Activated B cell treated with CpG ODN at 0.5 μM for 24 hours (primary cell): ENCODE results near the gene DNM1. TPM values are rescaled to one million over a fixed set of nuclear protein-coding genes. Genes with fewer than 3 reads are reported as not detected.

ENCODE experiments used
- ATAC-seq: fragments of 200-7000 bp; cut with Tn5 transposase; one replicate; pipeline ENCODE4 v1.10.0; 2021; ENCODE audit warnings: low read depth, mild to moderate bottlenecking, moderate library complexity
- CTCF ChIA-PET: fragments of 350-600 bp; sonication (Branson Sonifier 250); formaldehyde crosslinking; loops from one replicate; lab custom pipeline; 2021; ENCODE audit warnings: antibody characterized with exemption; lab: Charles Lee
- POLR2A ChIA-PET: fragments of 350-600 bp; sonication (Branson Sonifier 250); formaldehyde crosslinking; loops from one replicate; lab custom pipeline; 2021; ENCODE audit warnings: antibody characterized with exemption; lab: Charles Lee
- DNase-seq: peaks from one replicate; pipeline ENCODE4 v3.0.0; 2022
- H3K27ac Mint-ChIP-seq: one replicate; pipeline ENCODE4 v1.8.0; 2020; ENCODE audit warnings: mixed read lengths
- H3K27me3 Mint-ChIP-seq: one replicate; pipeline ENCODE4 v1.8.0; 2021; ENCODE audit warnings: mixed read lengths
- H3K36me3 Mint-ChIP-seq: one replicate; pipeline ENCODE4 v1.8.0; 2021; ENCODE audit warnings: low read depth, mixed read lengths
- H3K4me1 Mint-ChIP-seq: one replicate; pipeline ENCODE4 v1.8.0; 2021; ENCODE audit warnings: mixed read lengths
- H3K4me3 Mint-ChIP-seq: one replicate; pipeline ENCODE4 v1.8.0; 2020; ENCODE audit warnings: mild to moderate bottlenecking, mixed read lengths
- H3K9me3 Mint-ChIP-seq: one replicate; pipeline ENCODE4 v1.8.0; 2020; ENCODE audit warnings: mixed read lengths
- intact Hi-C: fragments of 100-400 bp; cut with micrococcal nuclease; formaldehyde crosslinking; loops from one replicate; pipeline ENCODE4 v1.15.1; 2024
- total RNA-seq: library from RNA; stranded (reverse); gene quantifications from 2 replicates; pipeline ENCODE4 v1.2.3, GENCODE V29; 2022
- TF ChIP-seq, protein P1 (sequence below): fragments of 200-600 bp; IDR thresholded peaks from one replicate; pipeline ENCODE4 v1.8.0; 2022; ENCODE audit warnings: antibody characterized with exemption, mild to moderate bottlenecking

The DNM1 gene
- total RNA-seq, 1 donor from 2014 or later = 0.86 TPM

DNA sequence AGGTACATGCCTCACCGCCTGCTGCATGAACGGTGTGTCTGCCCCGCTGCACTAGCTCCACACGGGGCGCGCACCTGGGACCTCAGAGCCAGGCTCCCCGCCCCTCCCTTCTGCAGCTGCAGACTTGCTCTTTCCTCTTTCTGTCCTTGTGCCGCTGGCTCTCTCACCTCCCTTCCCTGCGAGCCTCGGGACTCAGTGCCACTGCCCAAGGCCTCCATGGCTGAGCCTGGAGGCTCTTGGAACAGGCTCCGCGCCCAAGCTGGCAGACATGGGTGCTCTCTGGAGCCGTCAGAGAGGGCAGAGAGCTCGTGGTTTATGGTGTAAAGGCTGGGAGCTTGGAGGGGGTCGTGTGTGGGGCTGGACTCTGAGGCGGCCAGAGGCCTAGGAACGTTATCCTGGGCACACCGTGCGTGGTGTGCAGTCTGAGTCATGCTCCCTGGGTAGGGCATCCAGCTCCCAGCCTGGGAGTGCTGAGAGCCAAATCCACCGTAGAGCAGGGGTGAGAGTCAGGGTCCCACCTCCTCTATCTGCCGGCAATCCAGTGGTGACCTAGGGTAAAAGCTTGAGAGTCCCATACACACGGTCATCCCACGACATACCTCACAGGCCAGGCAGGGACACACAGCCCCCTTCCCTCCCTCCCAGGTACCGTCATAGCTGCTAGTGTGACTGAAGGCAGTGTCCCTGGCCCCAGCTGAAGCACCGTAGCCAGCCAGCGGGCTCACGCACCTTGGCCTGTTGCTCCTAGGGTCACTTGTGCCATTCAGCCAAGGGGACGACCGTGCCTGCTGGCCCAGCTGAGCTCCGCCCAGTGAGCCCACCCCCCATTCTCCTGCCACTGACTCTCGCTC lies 50.2 kb downstream of the DNM1 start:
- ATAC-seq (no peak), DNase-seq (no peak)
- CTCF ChIA-PET = interaction anchor here (0.6 to 1.3 kb wide), 2 partner anchors 17 to 172 kb away, joined by 3 read pairs; no protein-coding TSS in a partner anchor
- TF ChIP-seq, protein P1, sequence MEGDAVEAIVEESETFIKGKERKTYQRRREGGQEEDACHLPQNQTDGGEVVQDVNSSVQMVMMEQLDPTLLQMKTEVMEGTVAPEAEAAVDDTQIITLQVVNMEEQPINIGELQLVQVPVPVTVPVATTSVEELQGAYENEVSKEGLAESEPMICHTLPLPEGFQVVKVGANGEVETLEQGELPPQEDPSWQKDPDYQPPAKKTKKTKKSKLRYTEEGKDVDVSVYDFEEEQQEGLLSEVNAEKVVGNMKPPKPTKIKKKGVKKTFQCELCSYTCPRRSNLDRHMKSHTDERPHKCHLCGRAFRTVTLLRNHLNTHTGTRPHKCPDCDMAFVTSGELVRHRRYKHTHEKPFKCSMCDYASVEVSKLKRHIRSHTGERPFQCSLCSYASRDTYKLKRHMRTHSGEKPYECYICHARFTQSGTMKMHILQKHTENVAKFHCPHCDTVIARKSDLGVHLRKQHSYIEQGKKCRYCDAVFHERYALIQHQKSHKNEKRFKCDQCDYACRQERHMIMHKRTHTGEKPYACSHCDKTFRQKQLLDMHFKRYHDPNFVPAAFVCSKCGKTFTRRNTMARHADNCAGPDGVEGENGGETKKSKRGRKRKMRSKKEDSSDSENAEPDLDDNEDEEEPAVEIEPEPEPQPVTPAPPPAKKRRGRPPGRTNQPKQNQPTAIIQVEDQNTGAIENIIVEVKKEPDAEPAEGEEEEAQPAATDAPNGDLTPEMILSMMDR = no peak
- peaks cover 13% of the 10 kb centered on the region for H3K36me3 Mint-ChIP-seq
- H3K4me1 Mint-ChIP-seq = peaks cover 25% of the 10 kb centered on the region
- H3K27ac Mint-ChIP-seq = no peak overlapping the region
- no peak overlapping the region for H3K4me3 Mint-ChIP-seq
- peaks cover 2% of the 10 kb centered on the region for H3K27me3 Mint-ChIP-seq
- POLR2A ChIA-PET = no interaction called here
- intact Hi-C loops = no loop called here
- H3K9me3 Mint-ChIP-seq = no peaks in the 10 kb centered on the region

DNA sequence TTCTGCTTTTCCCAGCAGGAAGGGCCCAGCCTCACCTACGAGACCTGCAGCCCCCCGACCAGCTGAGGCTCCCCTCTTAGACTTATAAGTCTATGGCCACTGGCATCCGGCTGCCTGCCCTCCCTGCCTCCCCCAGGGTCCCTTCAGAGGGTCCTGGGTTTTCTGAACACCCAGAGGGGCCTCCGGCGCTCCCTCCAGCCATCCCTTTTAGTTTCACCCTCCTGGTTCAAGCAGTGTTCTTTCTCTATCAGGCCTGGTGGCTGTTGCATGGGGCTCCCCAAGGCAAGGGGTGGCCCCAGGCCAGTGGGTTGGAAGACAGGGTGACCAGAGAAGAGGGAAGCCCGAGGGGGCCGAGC lies 50.8 kb downstream of the DNM1 start:
- peaks cover 16% of the 10 kb centered on the region for H3K36me3 Mint-ChIP-seq
- ChIA-PET CTCF (interaction anchor here (0.6 kb wide), 1 partner anchor 171 kb away, joined by 3 read pairs; no protein-coding TSS in a partner anchor), POLR2A (no interaction called here)
- peaks cover 25% of the 10 kb centered on the region for H3K4me1 Mint-ChIP-seq
- intact Hi-C loops = no loop called here
- H3K4me3 Mint-ChIP-seq = no peak overlapping the region
- ATAC-seq (no peak), DNase-seq (no peak)
- H3K27me3 Mint-ChIP-seq = peaks cover 2% of the 10 kb centered on the region
- H3K27ac Mint-ChIP-seq = no peak overlapping the region
- TF ChIP-seq, protein P1 = no peak
- H3K9me3 Mint-ChIP-seq = no peaks in the 10 kb centered on the region

DNA sequence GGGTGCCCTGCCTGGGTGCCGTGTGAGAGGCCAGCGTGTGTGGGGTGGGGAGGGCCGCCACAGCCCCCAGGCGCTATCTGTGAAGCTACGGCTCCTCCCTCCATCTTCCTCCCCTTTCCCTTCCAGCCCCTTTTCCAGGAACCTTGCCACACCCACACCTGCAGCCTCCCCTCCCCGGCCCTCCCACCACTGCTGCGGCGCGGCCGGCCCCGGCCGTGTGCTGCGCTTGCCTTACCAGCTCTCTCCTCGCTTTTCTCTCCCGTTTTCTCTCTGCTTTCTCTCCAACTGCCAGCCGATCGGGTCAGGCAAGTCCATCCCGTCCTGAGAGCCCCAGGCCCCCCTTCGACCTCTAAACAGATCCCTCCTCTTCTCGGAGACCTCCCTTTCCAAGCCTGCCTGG lies 51.2 kb downstream of the DNM1 start:
- H3K36me3 Mint-ChIP-seq = peaks cover 20% of the 10 kb centered on the region
- no peak for DNase-seq
- peaks cover 2% of the 10 kb centered on the region for H3K27me3 Mint-ChIP-seq
- ChIA-PET CTCF (interaction anchor here (0.6 kb wide), 1 partner anchor 171 kb away, joined by 3 read pairs; no protein-coding TSS in a partner anchor), POLR2A (no interaction called here)
- H3K4me1 Mint-ChIP-seq = peaks cover 25% of the 10 kb centered on the region
- no peak overlapping the region for H3K27ac Mint-ChIP-seq
- H3K4me3 Mint-ChIP-seq = no peak overlapping the region
- TF ChIP-seq, protein P1 = no peak
- intact Hi-C loops = no loop called here
- no peaks in the 10 kb centered on the region for H3K9me3 Mint-ChIP-seq
- ATAC-seq = no peak

DNA sequence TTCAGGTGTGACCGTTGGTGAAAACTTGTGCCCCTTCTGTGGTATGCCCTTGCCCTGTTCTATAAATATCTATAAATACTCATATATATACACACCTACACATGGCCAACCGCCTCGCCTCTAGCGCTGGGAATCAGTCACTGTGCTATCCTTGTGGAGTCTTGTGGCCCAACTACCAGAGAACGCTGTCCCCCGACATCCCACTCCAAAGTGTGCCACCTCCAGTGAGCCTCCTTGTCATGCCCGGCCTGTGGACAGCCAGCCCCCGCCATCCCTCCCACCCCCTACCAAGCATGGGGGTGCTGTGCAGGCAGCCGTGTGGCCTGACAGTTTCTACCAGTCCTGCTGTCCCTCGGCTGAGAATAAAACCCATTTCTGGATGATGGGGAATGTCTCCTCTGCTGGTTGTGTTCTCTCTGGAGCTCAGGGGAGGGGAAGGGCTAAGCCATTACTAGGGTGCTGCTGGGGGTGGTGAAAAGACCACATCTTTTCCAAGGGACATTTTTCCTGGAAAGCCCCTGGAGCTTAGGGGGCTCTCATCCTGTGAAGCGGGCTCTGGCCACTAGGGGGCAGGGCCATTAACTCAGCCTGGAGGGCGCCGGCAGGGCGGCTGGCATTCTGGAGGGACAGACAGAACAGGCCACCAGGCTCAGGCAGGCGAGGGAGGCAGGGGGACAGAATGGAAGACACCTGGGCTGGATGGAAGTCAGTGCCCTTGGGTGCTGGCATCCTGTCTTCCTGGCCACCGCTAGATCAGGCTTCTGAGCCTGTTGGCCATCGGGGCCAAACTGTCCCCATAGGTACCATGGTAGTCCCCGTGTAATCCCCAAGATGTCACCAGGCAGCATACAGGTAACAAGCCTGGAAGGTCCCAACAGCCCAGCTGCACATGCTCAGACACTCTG lies 51.9 kb downstream of the DNM1 start:
- ATAC-seq = no peak
- no peaks in the 10 kb centered on the region for H3K9me3 Mint-ChIP-seq
- intact Hi-C loops = loop anchor here (1.0 kb wide), 2 partner anchors 20 to 85 kb away; partner anchors contain the start of gene SLC27A4
- peak; percentile 53 for DNase-seq
- ChIA-PET CTCF (interaction anchor here (0.7 to 1.1 kb wide), 5 partner anchors 9 to 86 kb away, joined by 3 to 5 read pairs (median 3); no protein-coding TSS in a partner anchor), POLR2A (interaction anchor here (1.1 kb wide), 1 partner anchor 21 kb away, joined by 7 read pairs; the partner anchor contains the start of genes GOLGA2 and SWI5)
- TF ChIP-seq, protein P1 = no peak
- no peak overlapping the region for H3K27ac Mint-ChIP-seq
- H3K4me3 Mint-ChIP-seq = no peak overlapping the region
- H3K27me3 Mint-ChIP-seq = peaks cover 2% of the 10 kb centered on the region
- peaks cover 20% of the 10 kb centered on the region for H3K4me1 Mint-ChIP-seq
- peaks cover 25% of the 10 kb centered on the region for H3K36me3 Mint-ChIP-seq
